Measurements from ENCODE around the gene ZDHHC9.
"Not testable (repeated sequence)": the region's sequence is repeated elsewhere in the genome, so short reads cannot be mapped to it uniquely, and the experiment has no call there.

- TF ChIP-seq CTCF, POLR2AphosphoS5 (IDR thresholded peaks at IDR 0.05): not testable (repeated sequence)
Measured at GRCh38 chrX:129851825-129852224, 8.1 kb upstream of the ZDHHC9 start.
